Tracheal epithelial cell (primary cell): ENCODE results near the gene PACRG. TPM values are rescaled to one million over a fixed set of nuclear protein-coding genes. Genes with fewer than 3 reads are reported as not detected.

Source experiments
- total RNA-seq: library from RNA; depleted of rRNA; stranded (reverse); fragments of >200 nt; gene quantifications from 2 replicates; pipeline ENCODE4 v1.2.1, GENCODE V29; 2014

PACRG gene
- total RNA-seq: 0.24 and 2.1 TPM in 2 replicates

DNA sequence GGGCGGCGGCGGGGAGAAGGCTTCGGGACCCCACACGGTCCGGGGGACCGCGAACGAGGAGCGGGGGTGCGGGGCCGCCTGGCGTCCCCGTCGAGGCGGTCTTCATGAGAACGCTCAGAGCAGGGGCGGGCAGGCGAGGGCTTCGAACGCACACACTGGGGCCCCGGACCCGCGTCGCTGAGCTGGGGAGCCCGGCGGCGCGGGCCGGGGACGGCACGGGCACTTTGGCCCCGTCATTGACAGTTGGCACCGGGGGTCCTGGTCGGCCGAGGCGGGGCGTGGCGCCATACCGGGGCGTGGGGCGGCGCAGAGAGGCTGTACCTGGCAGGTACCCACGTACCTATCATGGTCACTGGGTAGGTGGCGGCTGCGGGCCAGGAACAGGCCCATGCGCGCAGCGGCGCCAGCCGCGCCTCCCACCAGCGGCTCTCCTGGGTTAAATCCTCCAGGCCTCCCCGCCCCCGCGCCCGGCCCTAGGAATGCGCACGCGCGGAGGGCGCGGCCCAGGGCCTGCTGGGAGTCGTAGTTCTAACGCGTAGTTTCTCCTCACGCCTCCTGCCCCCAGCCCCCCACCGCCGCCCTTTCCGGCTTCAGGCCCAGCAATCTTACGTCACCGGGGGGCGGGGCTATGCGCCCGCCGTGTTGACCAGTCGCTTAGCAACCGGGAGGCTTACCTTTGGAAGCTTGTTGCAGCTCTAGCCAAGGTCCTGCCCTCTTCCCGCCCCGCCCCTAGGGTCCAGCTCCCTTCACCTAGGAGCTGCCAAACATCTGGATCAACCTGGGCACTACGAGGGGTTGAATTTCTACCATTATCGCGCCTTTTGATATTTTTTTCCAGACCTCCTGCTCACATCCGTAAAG, at the start of gene PACRG, which contains the start of gene PRKN:
PACRG (plus strand) TSS at position 653 of the 861 bp plus-strand sequence.
PRKN (minus strand) TSS at position 445 of the 861 bp plus-strand sequence.

Other genes with a start within 250 kb of the PACRG start
- gene PRKN, start 208 bp upstream of the PACRG start, total RNA-seq: 0.48 and 0.64 TPM in 2 replicates